Measurements from ENCODE around the gene CBX2.

The CBX2 gene

DNA sequence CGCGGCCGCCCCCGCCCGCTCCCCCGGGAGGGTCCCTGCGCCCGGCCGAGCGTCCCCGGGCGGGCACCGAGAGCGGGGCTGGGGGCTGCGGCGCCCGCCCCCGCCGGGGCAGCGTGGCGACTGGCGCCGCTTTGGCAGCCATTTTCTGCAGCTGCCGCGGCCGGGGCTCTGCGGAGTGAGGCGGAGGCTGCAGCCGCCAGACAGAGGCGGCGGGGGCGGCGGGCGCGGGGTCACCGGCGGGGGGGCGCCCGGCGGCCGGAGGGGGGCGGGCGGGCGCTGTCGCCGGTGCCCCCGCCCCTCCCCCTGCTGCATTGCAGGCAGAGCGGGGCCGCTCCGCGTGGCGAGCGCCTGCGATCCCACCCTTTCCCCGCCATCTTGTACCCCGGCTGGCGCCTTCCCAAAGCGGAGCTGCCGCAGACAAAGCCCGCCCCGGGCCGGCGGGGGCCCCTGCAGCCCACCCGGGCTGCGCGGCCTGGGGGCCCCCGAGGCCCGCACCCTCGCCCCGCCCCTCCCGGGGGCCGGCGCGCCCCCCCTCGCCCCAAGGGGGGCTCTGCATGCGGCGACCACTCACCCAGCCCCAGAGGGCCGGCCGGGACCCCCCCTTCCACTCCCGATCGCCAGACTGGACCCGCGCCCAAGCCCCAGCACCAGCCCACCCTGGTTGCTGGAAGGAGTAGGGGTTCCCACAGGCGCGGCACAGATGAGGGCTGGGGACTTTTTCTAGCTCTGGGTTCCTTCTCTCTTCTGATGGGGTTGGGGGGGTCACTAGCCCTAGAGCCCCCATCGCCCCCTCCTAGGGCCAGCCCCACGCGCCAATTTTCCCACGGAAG is 35.6 kb downstream of the CBX2 start:
- Histone ChIP-seq H3K4me3 (ENCODE audit: low read length) (peak overlapping the region; percentile 57), H3K79me2 (ENCODE audit: control insufficient read depth, low read length) (no peaks in the 10 kb centered on the region), H4K20me1 (ENCODE audit: control insufficient read depth, insufficient read depth, low read depth, low read length) (no peaks in the 10 kb centered on the region), H3K4me1 (ENCODE audit: control insufficient read depth, low read length) (peaks cover 38% of the 10 kb centered on the region), H3K4me2 (ENCODE audit: low read length) (peak overlapping the region; percentile 92), H3K27me3 (ENCODE audit: control insufficient read depth, low read length) (peaks cover 39% of the 10 kb centered on the region), H3K9me2 (replicated peaks; ENCODE audit: control insufficient read depth, low read length) (no peaks in the 10 kb centered on the region), H3F3A (ENCODE audit: control insufficient read depth, insufficient read depth) (no peaks in the 10 kb centered on the region), H3K27ac (ENCODE audit: low read depth, low read length) (no peak overlapping the region), H3K36me3 (ENCODE audit: control insufficient read depth, low read length) (no peaks in the 10 kb centered on the region), H3K9me3 (ENCODE audit: control insufficient read depth, insufficient read depth, low read length) (no peaks in the 10 kb centered on the region)
- TF ChIP-seq EZH2phosphoT487 (IDR thresholded peaks at IDR 0.05; ENCODE audit: borderline replicate concordance, low read length) = no peak
- TF ChIP-seq CTCF (IDR thresholded peaks at IDR 0.05; ENCODE audit: low read depth, low read length, poor library complexity, severe bottlenecking) = no peak

GRCh38 chr17:79814127-79814973 is 36.4 kb downstream of the CBX2 start:
- H3K79me2 ChIP-seq (ENCODE audit: control insufficient read depth, low read length) = no peaks in the 10 kb centered on the region
- H4K20me1 ChIP-seq (ENCODE audit: control insufficient read depth, insufficient read depth, low read depth, low read length) = no peaks in the 10 kb centered on the region
- no peaks in the 10 kb centered on the region for H3F3A ChIP-seq (ENCODE audit: control insufficient read depth, insufficient read depth)
- TF ChIP-seq CTCF (IDR thresholded peaks at IDR 0.05; ENCODE audit: low read depth, low read length, poor library complexity, severe bottlenecking) (no peak), EZH2phosphoT487 (IDR thresholded peaks at IDR 0.05; ENCODE audit: borderline replicate concordance, low read length) (no peak)
- H3K4me2 ChIP-seq (ENCODE audit: low read length) = peak overlapping the region; percentile 62
- no peaks in the 10 kb centered on the region for H3K36me3 ChIP-seq (ENCODE audit: control insufficient read depth, low read length)
- peaks cover 31% of the 10 kb centered on the region for H3K27me3 ChIP-seq (ENCODE audit: control insufficient read depth, low read length)
- no peaks in the 10 kb centered on the region for H3K9me3 ChIP-seq (ENCODE audit: control insufficient read depth, insufficient read depth, low read length)
- peaks cover 36% of the 10 kb centered on the region for H3K4me1 ChIP-seq (ENCODE audit: control insufficient read depth, low read length)
- H3K4me3 ChIP-seq (ENCODE audit: low read length) = peak overlapping the region; percentile 57; the same call in 1 of the 2 replicates
- no peak overlapping the region for H3K27ac ChIP-seq (ENCODE audit: low read depth, low read length)
- H3K9me2 ChIP-seq (replicated peaks; ENCODE audit: control insufficient read depth, low read length) = no peaks in the 10 kb centered on the region

DNA sequence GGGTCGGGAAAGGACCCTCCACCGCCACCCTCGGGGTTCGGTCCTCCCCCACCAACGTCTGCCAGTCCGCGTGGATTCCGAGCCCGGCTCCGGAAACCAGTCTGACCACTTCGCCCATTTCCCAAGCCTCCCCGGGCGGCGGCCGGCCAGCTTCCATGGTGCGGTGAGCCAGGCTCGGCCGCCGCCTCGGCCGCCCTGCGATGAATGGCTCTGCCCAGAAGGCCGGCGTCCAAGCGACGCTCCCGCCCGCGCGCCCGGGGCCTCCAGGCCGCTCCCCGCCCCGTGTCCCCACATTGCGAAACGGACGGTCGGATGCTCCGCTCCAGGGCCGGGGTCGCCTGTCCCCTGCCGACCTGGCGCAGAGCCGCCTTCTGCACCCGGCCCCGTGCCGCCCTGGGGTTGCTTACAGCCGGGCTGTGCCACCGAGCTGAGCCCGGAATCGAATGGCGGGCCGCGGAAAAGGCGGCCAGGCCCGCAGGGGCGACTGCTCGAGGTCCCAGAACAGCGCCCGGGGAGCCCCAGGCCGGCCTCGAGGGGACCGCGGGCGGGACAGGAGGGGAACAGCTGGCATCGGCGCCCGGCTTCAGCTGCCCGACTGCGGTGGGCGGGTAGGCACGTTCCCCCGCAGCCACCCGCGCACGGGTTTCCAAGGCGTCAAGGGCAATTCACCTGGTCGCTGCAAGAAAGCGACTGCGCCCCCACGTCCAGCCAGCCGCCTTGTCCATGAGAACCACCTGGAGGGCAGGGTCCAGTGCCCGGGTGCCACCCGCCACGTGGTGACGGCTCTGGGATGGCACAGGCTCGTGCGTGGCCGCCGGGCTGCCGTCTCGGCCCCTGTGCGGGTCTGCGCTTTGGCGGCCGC is 37.3 kb downstream of the CBX2 start:
- H3K27me3 ChIP-seq (ENCODE audit: control insufficient read depth, low read length) = peaks cover 29% of the 10 kb centered on the region
- H3K4me2 ChIP-seq (ENCODE audit: low read length) = no peak overlapping the region
- H3F3A ChIP-seq (ENCODE audit: control insufficient read depth, insufficient read depth) = no peaks in the 10 kb centered on the region

More for the DNA sequence above, 37.3 kb downstream of the CBX2 start:
- Histone ChIP-seq H3K9me2 (replicated peaks; ENCODE audit: control insufficient read depth, low read length) (no peaks in the 10 kb centered on the region), H3K79me2 (ENCODE audit: control insufficient read depth, low read length) (no peaks in the 10 kb centered on the region), H3K9me3 (ENCODE audit: control insufficient read depth, insufficient read depth, low read length) (no peaks in the 10 kb centered on the region), H4K20me1 (ENCODE audit: control insufficient read depth, insufficient read depth, low read depth, low read length) (no peaks in the 10 kb centered on the region), H3K36me3 (ENCODE audit: control insufficient read depth, low read length) (no peaks in the 10 kb centered on the region), H3K4me1 (ENCODE audit: control insufficient read depth, low read length) (peaks cover 41% of the 10 kb centered on the region), H3K27ac (ENCODE audit: low read depth, low read length) (no peak overlapping the region), H3K4me3 (ENCODE audit: low read length) (no peak overlapping the region)
- TF ChIP-seq EZH2phosphoT487 (IDR thresholded peaks at IDR 0.05; ENCODE audit: borderline replicate concordance, low read length) = no peak
- TF ChIP-seq CTCF (IDR thresholded peaks at IDR 0.05; ENCODE audit: low read depth, low read length, poor library complexity, severe bottlenecking) = no peak

Measured in DOHH2 (cell line).